Mucosa of stomach (tissue), 1 donor: ENCODE results near the gene VMAC.

Experiments
- H3K27me3 ChIP-seq: one replicate; pipeline ENCODE4 v1.7.0; 2013; ENCODE audit warnings: mild to moderate bottlenecking, low read length; ENCODE audit not compliant: control insufficient read depth, insufficient read depth
- H3K36me3 ChIP-seq: one replicate; pipeline ENCODE4 v1.7.0; 2013; ENCODE audit warnings: low read length; ENCODE audit not compliant: control insufficient read depth, insufficient read depth
- H3K4me1 ChIP-seq: one replicate; pipeline ENCODE4 v1.7.0; 2013; ENCODE audit warnings: mild to moderate bottlenecking, low read length; ENCODE audit not compliant: control insufficient read depth, insufficient read depth
- H3K4me3 ChIP-seq: one replicate; pipeline ENCODE4 v1.7.0; 2013; ENCODE audit warnings: low read length
- H3K9ac ChIP-seq: one replicate; pipeline ENCODE4 v1.7.0; 2013; ENCODE audit warnings: mild to moderate bottlenecking, low read length, moderate library complexity
- H3K9me3 ChIP-seq: one replicate; pipeline ENCODE4 v1.7.0; 2013; ENCODE audit warnings: mild to moderate bottlenecking, low read length, moderate library complexity; ENCODE audit not compliant: control insufficient read depth
- donor health status: Pancreatic carcinoma.

VMAC gene

DNA sequence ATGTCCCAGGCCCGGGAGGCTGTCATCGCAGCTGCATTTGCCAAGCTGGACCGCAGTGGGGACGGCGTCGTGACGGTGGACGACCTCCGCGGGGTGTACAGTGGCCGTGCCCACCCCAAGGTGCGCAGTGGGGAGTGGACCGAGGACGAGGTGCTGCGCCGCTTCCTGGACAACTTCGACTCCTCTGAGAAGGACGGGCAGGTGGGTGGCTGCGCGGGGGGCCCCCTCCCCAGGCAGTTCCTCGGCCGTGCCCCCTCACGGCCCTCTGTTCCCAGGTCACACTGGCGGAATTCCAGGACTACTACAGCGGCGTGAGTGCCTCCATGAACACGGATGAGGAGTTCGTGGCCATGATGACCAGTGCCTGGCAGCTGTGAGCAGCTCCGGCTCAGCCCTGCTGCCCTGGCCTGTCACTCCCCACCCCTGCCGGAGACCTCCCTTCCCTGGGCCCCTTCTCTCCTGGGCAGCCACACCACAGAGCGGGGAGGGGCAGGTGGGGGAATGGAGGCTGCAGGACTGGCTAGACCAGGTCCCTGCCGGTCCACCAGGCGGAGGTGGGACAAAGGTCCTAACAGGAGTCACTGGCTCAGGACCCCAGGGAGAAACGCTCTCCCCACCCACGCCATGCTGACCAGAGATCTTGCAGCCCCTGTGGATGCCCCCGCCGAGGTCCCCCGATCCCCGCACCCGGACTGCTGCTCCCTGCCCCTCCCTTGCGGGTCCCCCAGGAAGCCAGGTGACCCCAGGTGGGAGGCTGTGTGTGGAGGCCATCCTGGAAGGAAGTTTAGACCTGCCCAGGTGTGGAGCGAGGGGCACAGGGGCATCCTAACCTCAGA is 10.5 kb downstream of the VMAC start:
- peak overlapping the region; percentile 67 for H3K9ac ChIP-seq
- peaks cover 16% of the 10 kb centered on the region for H3K36me3 ChIP-seq
- peak overlapping the region; percentile 1 for H3K4me3 ChIP-seq
- H3K27me3 ChIP-seq: no peaks in the 10 kb centered on the region
- H3K4me1 ChIP-seq: peaks cover 31% of the 10 kb centered on the region
- no peaks in the 10 kb centered on the region for H3K9me3 ChIP-seq

- H3K27me3 ChIP-seq: no peaks in the 10 kb centered on the region
- H3K36me3 ChIP-seq: peaks cover 16% of the 10 kb centered on the region
- peak overlapping the region; percentile 67 for H3K9ac ChIP-seq
- no peak overlapping the region for H3K4me3 ChIP-seq
- peaks cover 31% of the 10 kb centered on the region for H3K4me1 ChIP-seq
- H3K9me3 ChIP-seq: no peaks in the 10 kb centered on the region
Observed at GRCh38 chr19:5915782-5916165, 11.1 kb downstream of the VMAC start.

DNA sequence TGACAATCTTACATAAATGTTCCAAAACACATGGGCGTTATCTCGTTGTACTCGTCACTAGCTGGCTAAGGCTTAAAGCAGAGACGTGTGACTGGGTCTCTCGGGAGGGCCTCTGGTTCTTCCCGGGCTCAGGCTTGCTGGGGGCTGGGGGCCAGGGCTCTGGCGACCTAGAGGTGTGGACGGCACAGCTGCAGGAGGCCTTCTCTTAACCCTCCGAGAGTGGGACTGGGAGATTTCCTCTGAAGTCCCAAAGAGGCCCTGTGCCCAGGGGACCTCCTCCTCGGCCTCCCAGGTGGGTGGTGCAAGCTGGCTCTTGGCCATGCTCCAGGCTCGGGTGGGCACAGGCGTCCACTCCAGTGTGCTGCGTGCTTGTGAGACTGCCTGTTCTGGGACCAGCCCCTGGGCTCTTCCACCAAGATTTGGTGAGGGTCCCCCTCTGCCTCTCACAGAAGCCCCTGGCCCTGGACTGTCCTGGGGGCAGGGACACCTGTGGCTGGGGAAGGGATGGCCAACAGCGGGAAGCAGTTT is 11.6 kb downstream of the VMAC start:
- H3K4me1 ChIP-seq: peaks cover 31% of the 10 kb centered on the region
- H3K4me3 ChIP-seq: no peak overlapping the region
- peaks cover 16% of the 10 kb centered on the region for H3K36me3 ChIP-seq

GRCh38 chr19:5917431-5918107 is 12.9 kb downstream of the VMAC start:
- Histone ChIP-seq H3K4me1 (peaks cover 31% of the 10 kb centered on the region), H3K27me3 (no peaks in the 10 kb centered on the region), H3K9me3 (no peaks in the 10 kb centered on the region), H3K4me3 (no peak overlapping the region), H3K36me3 (peaks cover 16% of the 10 kb centered on the region), H3K9ac (no peak overlapping the region)

More for the DNA sequence above, 11.6 kb downstream of the VMAC start:
- Histone ChIP-seq H3K9me3 (no peaks in the 10 kb centered on the region), H3K27me3 (no peaks in the 10 kb centered on the region), H3K9ac (no peak overlapping the region)

DNA sequence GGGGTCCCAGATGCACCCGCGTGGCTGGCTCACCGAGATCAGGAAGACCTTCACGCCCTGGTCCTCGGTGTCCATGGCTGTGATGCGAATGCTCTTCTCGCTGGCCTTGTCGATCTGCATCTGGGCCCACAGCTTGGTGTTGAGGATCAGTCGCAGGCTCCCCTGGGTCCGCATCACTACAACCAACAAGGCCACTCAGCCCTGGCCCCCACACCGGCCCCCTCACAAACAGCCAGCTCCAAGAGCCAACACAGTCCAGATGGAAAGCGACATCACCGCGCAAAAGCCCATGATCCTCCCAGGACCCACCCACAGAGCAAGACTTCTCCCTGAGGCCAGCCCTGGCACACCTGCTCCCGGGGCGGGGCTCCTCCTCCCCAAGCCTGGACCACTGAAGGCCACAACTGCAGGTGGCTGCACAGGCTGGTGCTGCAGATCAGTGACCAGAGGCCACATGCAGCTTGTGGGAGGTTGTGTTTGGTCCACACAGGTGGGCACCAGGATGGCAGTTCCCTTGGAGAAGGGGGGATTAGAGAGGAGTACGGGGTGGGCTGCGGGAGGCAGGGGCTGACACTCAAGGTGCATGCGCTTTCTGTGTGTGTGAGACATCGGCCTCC is 13.9 kb downstream of the VMAC start:
- Histone ChIP-seq H3K9me3 (no peaks in the 10 kb centered on the region), H3K27me3 (no peaks in the 10 kb centered on the region), H3K9ac (no peak overlapping the region), H3K4me3 (no peak overlapping the region), H3K36me3 (peaks cover 17% of the 10 kb centered on the region), H3K4me1 (peaks cover 30% of the 10 kb centered on the region)

- Histone ChIP-seq H3K4me1 (no peaks in the 10 kb centered on the region), H3K4me3 (no peak overlapping the region), H3K36me3 (peaks cover 19% of the 10 kb centered on the region), H3K9ac (no peak overlapping the region), H3K27me3 (no peaks in the 10 kb centered on the region), H3K9me3 (no peaks in the 10 kb centered on the region)
Observed at GRCh38 chr19:5921516-5922160, 17.0 kb downstream of the VMAC start.

GRCh38 chr19:5922161-5922545 is 17.5 kb downstream of the VMAC start:
- H3K4me3 ChIP-seq: no peak overlapping the region
- H3K27me3 ChIP-seq: no peaks in the 10 kb centered on the region
- H3K36me3 ChIP-seq: peaks cover 19% of the 10 kb centered on the region
- no peaks in the 10 kb centered on the region for H3K9me3 ChIP-seq
- H3K9ac ChIP-seq: no peak overlapping the region
- no peaks in the 10 kb centered on the region for H3K4me1 ChIP-seq

GRCh38 chr19:5923356-5923755 is 18.7 kb downstream of the VMAC start:
- H3K4me3 ChIP-seq: no peak overlapping the region
- no peaks in the 10 kb centered on the region for H3K9me3 ChIP-seq
- H3K36me3 ChIP-seq: peaks cover 19% of the 10 kb centered on the region
- no peak overlapping the region for H3K9ac ChIP-seq
- H3K4me1 ChIP-seq: no peaks in the 10 kb centered on the region
- H3K27me3 ChIP-seq: no peaks in the 10 kb centered on the region

DNA sequence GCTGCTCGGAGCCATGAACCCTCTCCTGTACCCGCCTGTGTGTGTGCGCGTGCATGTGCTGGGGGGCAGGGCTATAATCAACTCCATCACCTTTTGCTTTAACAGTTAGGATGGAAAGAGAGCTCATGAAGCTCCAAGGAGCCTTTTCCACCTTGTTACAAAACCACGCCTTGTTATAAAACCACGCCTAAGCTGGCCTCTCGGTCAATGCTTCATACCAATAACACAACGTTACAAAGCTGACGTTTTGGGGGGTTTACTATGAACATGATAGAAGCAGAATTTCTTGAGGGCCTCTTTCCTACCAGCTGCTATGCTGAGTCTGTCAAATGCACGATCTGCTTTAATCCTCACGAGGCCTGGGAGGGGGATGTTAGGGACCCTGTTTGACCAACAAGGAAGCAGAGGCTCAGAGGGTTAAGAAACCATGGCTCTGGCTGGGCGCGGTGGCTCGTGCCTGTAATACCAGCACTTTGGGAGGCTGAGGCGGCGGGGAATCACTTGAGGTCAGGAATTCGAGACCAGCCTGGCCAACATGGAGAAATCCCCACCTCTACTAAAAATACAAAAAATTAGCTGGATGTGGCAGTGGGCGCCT is 21.3 kb downstream of the VMAC start:
- Histone ChIP-seq H3K9me3 (no peaks in the 10 kb centered on the region), H3K36me3 (peaks cover 15% of the 10 kb centered on the region), H3K4me3 (no peak overlapping the region), H3K9ac (no peak overlapping the region), H3K27me3 (no peaks in the 10 kb centered on the region), H3K4me1 (peaks cover 7% of the 10 kb centered on the region)

- peaks cover 7% of the 10 kb centered on the region for H3K4me1 ChIP-seq
- no peak overlapping the region for H3K4me3 ChIP-seq
- H3K36me3 ChIP-seq: peaks cover 18% of the 10 kb centered on the region
- no peaks in the 10 kb centered on the region for H3K9me3 ChIP-seq
- no peak overlapping the region for H3K9ac ChIP-seq
- H3K27me3 ChIP-seq: no peaks in the 10 kb centered on the region
Observed at GRCh38 chr19:5926641-5927440, 22.2 kb downstream of the VMAC start.

GRCh38 chr19:5927441-5927821 is 22.8 kb downstream of the VMAC start:
- H3K4me1 ChIP-seq: peaks cover 7% of the 10 kb centered on the region
- H3K9me3 ChIP-seq: no peaks in the 10 kb centered on the region
- H3K9ac ChIP-seq: no peak overlapping the region
- peaks cover 18% of the 10 kb centered on the region for H3K36me3 ChIP-seq
- H3K27me3 ChIP-seq: no peaks in the 10 kb centered on the region
- H3K4me3 ChIP-seq: no peak overlapping the region
